Testis (tissue), 3 donors: ENCODE data around the gene NEK5. TPM values are rescaled to one million over a fixed set of nuclear protein-coding genes. Genes with fewer than 3 reads are reported as not detected.
"Not testable (repeated sequence)": the region's sequence is repeated elsewhere in the genome, so short reads cannot be mapped to it uniquely, and the experiment has no call there.

Source experiments
- DNase-seq: peaks from one replicate; pipeline ENCODE4 v3.0.0-alpha.2; 2019
- H3K27ac ChIP-seq, 2 donors: fragments of 200-600 bp; sonication (generic); one replicate each; pipeline ENCODE4 v1.5.1; 2019
- H3K27me3 ChIP-seq: fragments of 200-600 bp; sonication (generic); one replicate; pipeline ENCODE4 v1.5.1; 2019
- H3K36me3 ChIP-seq: fragments of 200-600 bp; sonication (generic); one replicate; pipeline ENCODE4 v1.5.1; 2017; ENCODE audit warnings: low read depth; ENCODE audit errors: missing control alignments
- H3K4me1 ChIP-seq: fragments of 200-600 bp; sonication (generic); one replicate; pipeline ENCODE4 v1.5.1; 2019
- H3K4me3 ChIP-seq, 2 donors: fragments of 200-600 bp; sonication (generic); one replicate each; pipeline ENCODE4 v1.5.1; 2017 to 2019
- H3K9me3 ChIP-seq: fragments of 200-600 bp; sonication (generic); one replicate; pipeline ENCODE4 v1.5.1; 2017
- POLR2A ChIP-seq: fragments of 450-650 bp; IDR thresholded peaks from one replicate; pipeline ENCODE4 v1.6.1; 2017; ENCODE audit warnings: antibody characterized with exemption, mild to moderate bottlenecking, moderate library complexity
- WGBS, 2 donors: methylation state at CpG; one replicate each; pipeline ENCODE4 v1.1.5; 2018; 5-methylcytosine and 5-hydroxymethylcytosine counted together
- intact Hi-C: fragments of 100-400 bp; cut with DNase I; formaldehyde crosslinking; loops from one replicate; pipeline ENCODE4 v1.15.1; 2023; ENCODE audit warnings: low total_unique reads
- polyA plus RNA-seq: library from polyadenylated mRNA; stranded (reverse); fragments of 350-450 nt; fragmentation: Illumina TruSeq; extraction: RNeasy Lipid Tissue Mini Kit (QIAGEN cat#74804); gene quantifications from one replicate; pipeline ENCODE4 v1.2.3, GENCODE V29; 2014; ENCODE audit warnings: low read depth, low replicate concordance; ENCODE audit not compliant: insufficient read depth
- total RNA-seq, 2 donors: library from RNA; depleted of rRNA; stranded (reverse); fragments of >200 nt; gene quantifications; one replicate each; pipeline ENCODE4 v1.2.3, GENCODE V29; 2016
- TF ChIP-seq, protein P1 (sequence below), 3 experiments: fragments of 450-650 bp in 2 of 3; fragments of 200-600 bp in 1 of 3; sonication (generic) in 1 of 3; IDR thresholded peaks; one replicate each; pipeline ENCODE4 v1.5.1; 2016 to 2019; ENCODE audit warnings: antibody characterized with exemption in 3 of 3, mild to moderate bottlenecking in 2 of 3, moderate library complexity in 1 of 3

The NEK5 gene
- total and polyA plus RNA-seq, 3 donors from 2014 or later = 9.2 to 17.3 (median 9.5) TPM

DNA sequence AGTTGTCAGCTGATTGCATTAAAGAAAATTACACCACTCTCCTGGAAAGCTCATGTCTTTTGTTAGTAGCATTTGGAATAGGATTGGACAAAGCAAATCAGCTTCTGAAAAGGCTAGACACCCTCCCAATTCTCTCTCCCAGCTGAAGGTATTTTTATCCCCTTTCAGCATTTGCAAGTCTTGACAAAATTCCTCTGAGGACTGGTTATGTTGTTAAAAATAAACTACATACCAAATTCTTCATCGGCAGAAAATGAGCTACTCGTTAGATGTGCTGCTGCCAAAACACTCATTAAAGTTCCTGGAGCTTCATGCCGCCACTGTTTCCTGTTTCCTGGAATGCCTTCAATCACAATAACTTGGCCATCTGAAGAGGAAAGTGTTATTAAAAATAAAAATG lies 67.3 kb downstream of the NEK5 start:
- no peaks in the 10 kb centered on the region for H3K9me3 ChIP-seq
- intact Hi-C loops = no loop called here
- H3K36me3 ChIP-seq = no peaks in the 10 kb centered on the region
- TF ChIP-seq POLR2A = no peak
- no peak overlapping the region for H3K4me3 ChIP-seq
- no peaks in the 10 kb centered on the region for H3K27me3 ChIP-seq
- H3K4me1 ChIP-seq = no peaks in the 10 kb centered on the region
- DNase-seq = no peak
- no peak overlapping the region for H3K27ac ChIP-seq
- WGBS, 2 donors = 25 to 26% methylated on average over 3 of the region's 3 CpGs

- H3K27ac ChIP-seq, H3K4me1 ChIP-seq, H3K27me3 ChIP-seq, H3K9me3 ChIP-seq, intact Hi-C loops, H3K36me3 ChIP-seq, H3K4me3 ChIP-seq, DNase-seq: not testable (repeated sequence)
- WGBS, 2 donors = 95 to 100% methylated on average over 3 of the region's 3 CpGs
Measured at GRCh38 chr13:52061064-52061463, 67.8 kb downstream of the NEK5 start.

DNA sequence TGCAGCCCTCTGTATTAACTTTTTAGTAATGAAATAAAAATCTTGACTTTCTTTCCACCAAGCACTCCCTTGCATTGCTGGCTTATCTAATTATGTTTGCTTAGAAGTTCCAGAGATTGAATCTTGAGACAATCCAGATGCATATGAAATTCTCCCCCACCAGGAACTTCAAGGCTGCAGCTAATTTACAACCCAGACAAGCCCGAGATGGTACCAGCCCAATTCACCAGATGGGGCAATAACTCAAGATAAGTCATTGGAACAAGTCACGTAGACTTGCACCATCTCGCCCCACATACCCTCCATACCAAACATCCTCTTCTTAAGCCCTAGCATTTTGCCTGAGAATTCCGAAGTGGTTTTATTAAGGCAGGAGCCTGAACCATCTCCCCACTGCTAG lies 75.4 kb downstream of the NEK5 start:
- no peaks in the 10 kb centered on the region for H3K36me3 ChIP-seq
- H3K9me3 ChIP-seq = no peaks in the 10 kb centered on the region
- DNase-seq = no peak
- no peaks in the 10 kb centered on the region for H3K4me1 ChIP-seq
- H3K27ac ChIP-seq = no peak overlapping the region
- TF ChIP-seq, protein P1, sequence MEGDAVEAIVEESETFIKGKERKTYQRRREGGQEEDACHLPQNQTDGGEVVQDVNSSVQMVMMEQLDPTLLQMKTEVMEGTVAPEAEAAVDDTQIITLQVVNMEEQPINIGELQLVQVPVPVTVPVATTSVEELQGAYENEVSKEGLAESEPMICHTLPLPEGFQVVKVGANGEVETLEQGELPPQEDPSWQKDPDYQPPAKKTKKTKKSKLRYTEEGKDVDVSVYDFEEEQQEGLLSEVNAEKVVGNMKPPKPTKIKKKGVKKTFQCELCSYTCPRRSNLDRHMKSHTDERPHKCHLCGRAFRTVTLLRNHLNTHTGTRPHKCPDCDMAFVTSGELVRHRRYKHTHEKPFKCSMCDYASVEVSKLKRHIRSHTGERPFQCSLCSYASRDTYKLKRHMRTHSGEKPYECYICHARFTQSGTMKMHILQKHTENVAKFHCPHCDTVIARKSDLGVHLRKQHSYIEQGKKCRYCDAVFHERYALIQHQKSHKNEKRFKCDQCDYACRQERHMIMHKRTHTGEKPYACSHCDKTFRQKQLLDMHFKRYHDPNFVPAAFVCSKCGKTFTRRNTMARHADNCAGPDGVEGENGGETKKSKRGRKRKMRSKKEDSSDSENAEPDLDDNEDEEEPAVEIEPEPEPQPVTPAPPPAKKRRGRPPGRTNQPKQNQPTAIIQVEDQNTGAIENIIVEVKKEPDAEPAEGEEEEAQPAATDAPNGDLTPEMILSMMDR (IDR thresholded peaks at IDR 0.05) = no peak
- no peak for TF ChIP-seq POLR2A
- H3K4me3 ChIP-seq = no peak overlapping the region
- intact Hi-C loops = no loop called here
- 41 to 58% methylated on average over 4 of the region's 4 CpGs for WGBS, 2 donors
- no peaks in the 10 kb centered on the region for H3K27me3 ChIP-seq

DNA sequence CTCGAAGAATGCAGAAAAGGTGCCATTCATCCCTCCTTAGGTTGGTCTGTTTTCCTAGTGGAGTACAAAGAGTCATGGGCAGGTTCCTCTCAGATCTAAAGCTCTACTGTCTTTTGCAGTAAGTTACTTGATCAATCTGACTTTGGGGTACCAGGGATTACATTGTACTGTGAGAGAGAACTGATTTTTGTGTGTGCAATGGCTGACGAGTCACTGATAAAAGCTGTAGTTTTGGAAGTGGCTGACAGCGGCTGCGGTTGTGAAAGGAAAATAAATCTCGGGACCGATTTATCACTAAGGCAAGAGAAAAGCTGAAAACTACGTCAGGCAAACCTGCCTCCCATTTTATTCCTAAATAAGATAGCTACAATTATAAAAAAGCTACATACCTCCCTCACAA lies 77.5 kb downstream of the NEK5 start:
- 50 to 71% methylated on average over 7 of the region's 7 CpGs for WGBS, 2 donors

GRCh38 chr13:52048516-52048915 lies 80.4 kb downstream of the NEK5 start:
- DNase-seq = no peak
- TF ChIP-seq, protein P1 (IDR thresholded peaks at IDR 0.05) = no peak
- no peak for TF ChIP-seq POLR2A
- no peaks in the 10 kb centered on the region for H3K4me1 ChIP-seq
- intact Hi-C loops = no loop called here
- no peaks in the 10 kb centered on the region for H3K27me3 ChIP-seq
- H3K9me3 ChIP-seq = no peaks in the 10 kb centered on the region
- no peak overlapping the region for H3K27ac ChIP-seq
- WGBS, 2 donors = 79 to 85% methylated on average over 2 of the region's 2 CpGs
- H3K4me3 ChIP-seq = no peak overlapping the region
- no peaks in the 10 kb centered on the region for H3K36me3 ChIP-seq

More for the DNA sequence above, 77.5 kb downstream of the NEK5 start:
- no peak overlapping the region for H3K27ac ChIP-seq
- intact Hi-C loops = no loop called here
- TF ChIP-seq POLR2A = no peak
- TF ChIP-seq, protein P1 (IDR thresholded peaks at IDR 0.05) = no peak
- H3K4me1 ChIP-seq = no peaks in the 10 kb centered on the region
- H3K36me3 ChIP-seq = no peaks in the 10 kb centered on the region
- H3K4me3 ChIP-seq = no peak overlapping the region
- no peak for DNase-seq
- H3K9me3 ChIP-seq = no peaks in the 10 kb centered on the region
- H3K27me3 ChIP-seq = no peaks in the 10 kb centered on the region

GRCh38 chr13:52047463-52047862 lies 81.4 kb downstream of the NEK5 start:
- Histone ChIP-seq H3K4me1 (no peaks in the 10 kb centered on the region), H3K27ac (no peak overlapping the region), H3K36me3 (no peaks in the 10 kb centered on the region), H3K27me3 (no peaks in the 10 kb centered on the region), H3K9me3 (no peaks in the 10 kb centered on the region), H3K4me3 (no peak overlapping the region)
- TF ChIP-seq, protein P1 (IDR thresholded peaks at IDR 0.05) = no peak
- 86 to 95% methylated on average over 3 of the region's 3 CpGs for WGBS, 2 donors
- DNase-seq = no peak
- intact Hi-C loops = no loop called here
